GM21367 (cell line): Measurements from ENCODE around the gene MARCHF4.

ENCODE experiments used
- ATAC-seq: cut with Tn5 transposase; IDR thresholded peaks from one replicate; pipeline ENCODE4 v1.9.1; 2021; ENCODE audit not compliant: unreplicated experiment

The MARCHF4 gene

DNA sequence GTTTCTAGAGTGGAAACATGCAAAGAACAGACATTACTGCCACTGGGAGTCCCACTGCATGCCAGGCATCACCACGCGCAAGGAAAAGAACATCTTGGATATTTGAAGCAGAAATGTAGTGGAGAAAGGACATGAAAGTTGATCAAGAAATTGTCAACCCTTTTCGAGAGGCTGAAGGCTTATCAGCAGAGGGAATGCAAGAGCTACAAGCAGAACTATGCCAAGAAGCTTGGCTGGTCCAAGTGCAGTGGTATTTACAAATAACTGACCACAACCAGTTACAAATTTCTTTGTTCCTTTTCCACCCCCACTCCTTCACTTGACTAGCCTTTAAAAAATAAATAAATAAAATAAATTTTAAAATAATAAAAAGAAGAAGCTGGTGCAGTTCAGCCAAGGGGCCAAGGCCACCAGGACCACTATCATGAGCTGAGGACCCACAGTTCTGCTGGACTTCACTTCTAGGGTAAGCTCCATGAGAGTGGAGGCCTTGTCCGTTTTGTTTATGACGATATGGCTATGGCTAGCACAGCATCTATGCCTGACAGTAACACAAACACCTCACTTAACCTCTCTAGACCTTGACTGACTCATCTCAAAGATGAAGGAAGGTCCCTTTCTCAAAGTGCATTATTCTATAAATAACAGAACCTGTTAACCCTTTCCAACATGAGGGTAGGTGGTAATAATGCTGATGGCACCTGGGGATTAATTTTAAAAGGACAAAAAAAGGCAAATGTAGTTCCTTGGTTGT, 20.9 kb downstream of the MARCHF4 start:
- ATAC-seq: no peak

DNA sequence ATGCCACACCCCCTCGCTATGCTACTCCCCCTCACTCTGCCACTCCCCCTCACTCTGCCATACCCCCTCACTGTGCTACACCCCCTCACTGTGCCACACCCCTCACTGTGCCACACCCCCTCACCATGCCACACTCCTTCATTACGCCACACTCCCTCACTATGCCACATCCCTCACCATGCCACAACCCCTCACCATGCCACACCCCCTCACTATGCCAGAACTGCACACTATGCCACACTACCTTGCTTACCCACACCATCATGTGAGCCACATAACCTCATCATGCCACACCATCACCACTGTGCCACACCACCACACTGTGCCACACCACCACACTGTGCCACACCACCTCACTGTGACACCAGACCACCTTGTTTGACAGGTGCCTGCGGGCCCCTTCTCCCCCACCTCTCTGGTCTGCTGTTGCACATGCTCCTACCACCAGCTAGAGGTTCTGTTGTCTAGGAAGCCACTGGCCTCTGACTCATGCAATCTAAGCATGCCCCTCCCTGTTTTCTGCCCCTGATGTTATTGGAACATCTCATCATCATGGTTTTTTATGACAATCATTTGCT, 22.0 kb downstream of the MARCHF4 start:
- ATAC-seq: no peak

- ATAC-seq: no peak
Measured at GRCh38 chr2:216349366-216349765, 22.9 kb downstream of the MARCHF4 start.

DNA sequence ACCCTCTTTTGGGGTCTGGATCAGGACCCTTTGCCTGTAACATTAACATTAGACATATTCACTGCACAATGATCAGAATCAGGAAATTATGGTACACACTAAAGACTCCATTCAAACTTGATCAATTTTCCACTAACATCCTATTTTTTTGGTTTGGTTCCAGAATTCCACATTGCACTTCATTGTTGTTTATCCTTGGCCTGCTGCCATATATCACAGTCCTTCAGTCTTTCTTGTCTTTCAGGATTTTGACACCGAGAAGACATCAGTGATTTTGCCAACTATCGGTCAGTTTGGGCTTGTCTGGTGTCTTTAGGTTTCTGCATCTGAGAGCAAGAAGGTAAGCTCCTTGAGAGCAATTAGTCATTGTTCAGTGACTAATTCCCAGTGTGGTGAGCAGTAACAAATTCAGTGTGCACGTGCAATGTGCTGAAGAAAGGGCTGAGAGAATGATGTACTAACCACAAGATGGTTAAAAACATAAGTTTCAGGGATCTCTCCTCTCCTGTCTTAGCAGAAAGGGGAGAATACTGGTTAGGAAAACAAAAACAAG, 23.5 kb downstream of the MARCHF4 start:
- ATAC-seq: no peak

- no peak for ATAC-seq
Measured at GRCh38 chr2:216346781-216347180, 25.5 kb downstream of the MARCHF4 start.

DNA sequence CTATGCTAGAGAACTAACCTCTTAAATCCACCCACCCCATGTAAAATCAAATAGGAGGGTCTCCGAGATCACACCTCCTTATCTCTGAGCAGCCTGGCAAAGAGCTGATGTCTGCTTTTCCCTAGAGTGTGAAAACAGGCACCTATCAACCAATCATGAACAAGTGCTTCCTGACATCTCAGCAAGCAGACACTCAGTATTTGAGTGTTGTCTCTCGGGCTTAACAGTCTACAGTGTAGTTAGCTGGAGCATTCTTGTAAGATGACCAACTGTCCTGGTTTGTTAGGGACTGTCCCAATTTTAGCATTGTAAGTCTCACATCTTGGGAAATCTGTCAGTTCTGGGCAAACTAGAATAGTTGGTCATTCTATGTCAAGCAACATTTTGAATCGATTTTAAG, 26.4 kb downstream of the MARCHF4 start:
- no peak for ATAC-seq

GRCh38 chr2:216344950-216345300, 27.4 kb downstream of the MARCHF4 start:
- ATAC-seq: no peak

GRCh38 chr2:216344206-216344949, 27.9 kb downstream of the MARCHF4 start:
- no peak for ATAC-seq

- ATAC-seq: no peak
Measured at GRCh38 chr2:216343221-216343980, 28.9 kb downstream of the MARCHF4 start.

GRCh38 chr2:216341121-216341520, 31.2 kb downstream of the MARCHF4 start:
- no peak for ATAC-seq

GRCh38 chr2:216340280-216340631, 32.0 kb downstream of the MARCHF4 start:
- ATAC-seq: no peak

- no peak for ATAC-seq
Measured at GRCh38 chr2:216339456-216340279, 32.6 kb downstream of the MARCHF4 start.

GRCh38 chr2:216335252-216335651, 37.0 kb downstream of the MARCHF4 start:
- ATAC-seq: no peak

DNA sequence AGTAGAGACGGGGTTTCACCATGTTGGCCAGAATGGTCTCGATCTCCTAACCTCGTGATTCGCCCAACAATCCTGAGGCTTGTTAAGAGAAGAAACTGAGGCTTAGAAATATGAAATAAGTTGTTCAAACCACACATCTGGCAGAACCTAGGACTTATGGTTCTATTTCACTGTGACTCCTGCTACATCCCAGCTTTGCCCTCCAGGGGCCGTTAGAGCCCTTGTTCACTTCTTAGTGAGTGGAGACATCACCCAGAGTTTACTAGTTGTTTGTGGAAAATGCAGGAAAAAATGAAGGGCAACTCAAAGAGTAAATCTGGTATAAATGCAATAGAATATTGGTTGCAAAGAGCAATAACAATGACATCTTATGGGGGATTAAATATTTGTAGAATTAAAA, 43.9 kb downstream of the MARCHF4 start:
- no peak for ATAC-seq

DNA sequence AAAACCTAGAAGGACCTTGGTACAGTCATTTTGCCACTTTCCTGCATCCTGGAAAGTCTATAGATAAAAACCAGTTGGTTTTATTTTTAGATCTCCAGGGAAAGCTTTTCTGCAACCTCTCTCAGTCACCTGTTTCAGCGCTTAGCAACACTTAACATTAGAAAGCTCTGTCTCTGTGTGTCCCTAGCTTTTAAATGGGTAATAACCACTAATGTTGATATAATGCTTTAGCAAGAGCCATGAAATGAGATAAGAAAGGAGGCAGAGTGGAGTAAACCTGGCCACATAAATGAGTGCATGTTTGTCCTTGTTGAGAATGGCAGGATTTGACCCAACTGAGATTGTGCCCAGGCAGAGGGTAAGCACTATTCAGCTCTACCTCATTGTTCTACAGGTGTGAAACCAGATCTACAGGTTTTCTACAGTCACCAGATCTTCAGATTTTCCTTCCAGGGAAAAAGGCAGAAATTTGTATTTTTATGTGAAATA, 44.8 kb downstream of the MARCHF4 start:
- no peak for ATAC-seq
